Ishikawa (cell line): ENCODE data around the gene TNFSF11.

Source experiments
- CEBPB ChIP-seq: IDR thresholded peaks from 2 replicates; pipeline ENCODE4 v1.6.1; 2012
- NFIC ChIP-seq: IDR thresholded peaks from 2 replicates; pipeline ENCODE4 v1.6.1; 2012
- RAD21 ChIP-seq: IDR thresholded peaks from 2 replicates; pipeline ENCODE4 v1.6.1; 2012; ENCODE audit warnings: low read depth
- REST ChIP-seq: IDR thresholded peaks from 2 replicates; pipeline ENCODE4 v1.6.1; 2012; ENCODE audit warnings: low read depth, mild to moderate bottlenecking
- TAF1 ChIP-seq: IDR thresholded peaks from 2 replicates; pipeline ENCODE4 v1.6.1; 2012; ENCODE audit warnings: low read depth, mild to moderate bottlenecking
- TCF12 ChIP-seq: IDR thresholded peaks from 2 replicates; pipeline ENCODE4 v1.6.1; 2012; ENCODE audit warnings: low read depth
- TEAD4 ChIP-seq: IDR thresholded peaks from 2 replicates; pipeline ENCODE4 v1.6.1; 2012
- ZBTB7A ChIP-seq: IDR thresholded peaks from 2 replicates; pipeline ENCODE4 v1.6.1; 2012; ENCODE audit warnings: low read depth

GRCh38 chr13:42525035-42525504 lies 48.9 kb upstream of the TNFSF11 start:
- TF ChIP-seq TAF1 (no peak), RAD21 (no peak), TEAD4 (no peak), CEBPB (no peak), TCF12 (no peak), REST (no peak), NFIC (no peak), ZBTB7A (no peak)
